Measurements from ENCODE around the gene ISOC2. TPM values are rescaled to one million over a fixed set of nuclear protein-coding genes. Genes with fewer than 3 reads are reported as not detected.
"Not testable (repeated sequence)": the region's sequence is repeated elsewhere in the genome, so short reads cannot be mapped to it uniquely, and the experiment has no call there.

Gene ISOC2
- total and polyA plus RNA-seq, 3 experiments from 2014 or later = 32.0 to 38.8 (median 33.7) TPM

DNA sequence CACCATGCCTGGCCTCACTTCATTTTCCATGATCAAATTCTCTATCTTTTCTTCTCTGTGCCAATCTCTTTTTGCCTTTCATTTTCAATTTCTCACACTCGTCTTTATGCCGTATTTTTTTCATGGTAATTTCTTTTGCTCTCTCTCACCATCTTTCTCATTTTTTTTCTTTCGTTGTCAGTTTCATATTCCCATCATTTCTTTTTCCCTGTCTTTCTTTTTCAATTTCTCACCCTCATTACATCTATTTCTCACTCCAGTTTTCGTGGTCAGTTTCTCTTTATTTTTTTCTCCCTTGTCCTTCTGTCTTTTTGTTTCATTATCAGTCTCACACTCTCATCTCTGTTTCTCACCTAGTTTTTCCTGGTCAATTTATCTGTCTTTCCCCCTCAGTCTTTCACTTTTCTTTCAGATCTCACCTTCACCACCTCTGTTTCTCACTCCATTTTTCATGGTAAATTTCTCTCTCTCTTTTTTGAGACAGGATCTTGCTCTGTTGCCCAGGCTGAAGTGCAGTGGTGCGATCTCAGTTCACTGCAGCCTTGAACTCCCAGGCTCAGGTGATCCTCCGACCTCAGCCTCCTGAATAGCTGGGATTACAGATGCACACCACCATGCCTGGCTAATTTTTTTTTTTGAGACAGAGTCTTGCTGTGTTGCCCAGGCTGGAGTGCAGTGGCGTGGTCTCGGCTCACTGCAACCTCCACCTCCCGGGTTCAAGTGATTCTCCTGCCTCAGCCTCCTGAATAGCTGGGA is 40.9 kb upstream of the ISOC2 start:
- Mint-ChIP-seq H3K4me3 (peak overlapping the region in 5 of 7 donors; percentile 3 to 17 (median 11)), H3K27ac (peak overlapping the region in 3 of 8 donors; percentile 2 to 77 (median 11)), H3K27me3 (no peaks in the 10 kb centered on the region), H3K9me3 (no peaks in the 10 kb centered on the region), H3K4me1 (peaks cover 10 to 14% (median 13%) of the 10 kb centered on the region in 3 donors), H3K36me3 (peaks cover 0 to 3% (median 0%) of the 10 kb centered on the region in 3 donors)
- no peaks in the 10 kb centered on the region for H3K9me3 ChIP-seq (ENCODE audit: low read length)
- ChIA-PET CTCF (interaction anchor here (0.6 to 1.7 kb wide), 3 partner anchors 35 to 361 kb away, joined by 5 to 9 read pairs (median 5); no protein-coding TSS in a partner anchor), POLR2A (no interaction called here)
- DNase-seq = no peak
- no peak overlapping the region for H3K4me3 ChIP-seq (ENCODE audit: low read length)
- no peaks in the 10 kb centered on the region for H3K36me3 ChIP-seq (ENCODE audit: insufficient read depth, low read length)
- H3K4me1 ChIP-seq (ENCODE audit: insufficient read depth, low read length) = peaks cover 5% of the 10 kb centered on the region
- no peak overlapping the region for H3K27ac ChIP-seq (ENCODE audit: low read depth, low read length)
- H3K27me3 ChIP-seq (ENCODE audit: insufficient read depth, low read length, poor library complexity, severe bottlenecking) = no peaks in the 10 kb centered on the region

DNA sequence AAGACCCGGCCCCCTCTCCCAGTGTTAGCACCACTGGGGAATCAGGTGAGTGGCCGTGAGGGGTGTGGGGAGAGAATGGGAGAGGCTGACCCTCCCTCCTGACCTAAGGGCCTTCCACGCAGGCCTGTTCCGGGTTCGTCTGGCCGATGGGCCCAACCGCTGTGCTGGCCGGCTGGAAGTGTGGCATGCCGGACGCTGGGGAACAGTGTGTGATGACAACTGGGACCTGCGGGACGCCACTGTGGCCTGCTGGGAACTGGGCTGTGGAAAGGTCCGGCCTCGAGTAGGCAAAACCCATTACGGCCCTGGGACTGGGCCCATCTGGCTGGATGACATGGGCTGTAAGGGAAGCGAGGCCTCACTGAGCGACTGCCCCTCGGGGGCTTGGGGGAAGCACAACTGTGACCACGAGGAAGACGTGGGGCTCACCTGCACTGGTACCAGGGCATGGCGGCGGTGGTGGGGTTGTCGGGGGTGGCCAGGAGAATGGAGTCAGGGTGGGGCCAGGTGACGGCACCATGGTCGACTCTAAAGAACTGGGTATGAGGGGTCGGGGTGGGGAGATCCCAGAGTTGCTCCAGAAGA is 39.0 kb upstream of the ISOC2 start:
- H3K9me3 Mint-ChIP-seq = no peaks in the 10 kb centered on the region
- H3K27me3 Mint-ChIP-seq = peaks cover 0 to 1% of the 10 kb centered on the region in 2 donors
- Histone ChIP-seq H3K36me3 (ENCODE audit: insufficient read depth, low read length) (no peaks in the 10 kb centered on the region), H3K27me3 (ENCODE audit: insufficient read depth, low read length, poor library complexity, severe bottlenecking) (no peaks in the 10 kb centered on the region), H3K4me3 (ENCODE audit: low read length) (no peak overlapping the region), H3K27ac (ENCODE audit: low read depth, low read length) (no peak overlapping the region), H3K9me3 (ENCODE audit: low read length) (no peaks in the 10 kb centered on the region), H3K4me1 (ENCODE audit: insufficient read depth, low read length) (peaks cover 5% of the 10 kb centered on the region)
- no peak overlapping the region for H3K4me3 Mint-ChIP-seq
- ChIA-PET CTCF (interaction anchor here (1.7 kb wide), 1 partner anchor 359 kb away, joined by 5 read pairs; no protein-coding TSS in a partner anchor), POLR2A (no interaction called here)
- peaks cover 10 to 14% (median 13%) of the 10 kb centered on the region in 3 donors for H3K4me1 Mint-ChIP-seq
- no peak overlapping the region for H3K27ac Mint-ChIP-seq
- peaks cover 0 to 3% (median 0%) of the 10 kb centered on the region in 3 donors for H3K36me3 Mint-ChIP-seq
- no peak for DNase-seq

DNA sequence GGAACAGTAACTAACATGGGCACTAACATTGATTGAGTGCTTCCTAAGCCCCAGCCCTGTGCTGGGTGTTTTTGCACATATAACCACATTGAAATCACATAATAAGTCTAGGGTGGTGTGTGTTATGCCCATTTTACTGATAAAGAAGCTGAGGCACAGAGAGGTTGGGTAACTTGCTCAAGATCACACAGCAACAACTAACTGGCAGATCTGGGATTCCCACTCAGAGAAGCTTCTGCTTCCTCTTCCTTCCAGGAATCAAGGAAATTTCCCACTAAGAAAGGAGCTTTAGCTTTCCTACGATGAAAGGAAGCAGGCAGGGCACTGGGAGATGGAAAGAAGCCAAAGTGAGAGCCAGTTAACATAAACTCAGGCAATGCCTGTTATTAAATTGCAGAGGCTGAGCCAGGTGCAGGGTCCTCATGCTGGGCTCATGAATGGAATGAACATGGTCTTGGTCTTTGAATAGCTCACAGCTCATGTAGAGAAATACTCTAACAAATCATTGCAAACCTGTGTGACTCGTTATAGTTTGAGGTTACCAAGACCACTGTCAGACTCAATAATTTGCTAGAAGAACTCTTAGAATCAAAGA is 36.9 kb upstream of the ISOC2 start:
- Mint-ChIP-seq H3K9me3 (no peaks in the 10 kb centered on the region), H3K36me3 (peaks cover 0 to 3% (median 0%) of the 10 kb centered on the region in 3 donors), H3K27me3 (peaks cover 0 to 3% of the 10 kb centered on the region in 2 donors), H3K4me1 (peaks cover 4 to 10% (median 6%) of the 10 kb centered on the region in 3 donors), H3K27ac (peak overlapping the region in 1 of 8 donors; percentile 36), H3K4me3 (no peak overlapping the region)
- Histone ChIP-seq H3K4me3 (ENCODE audit: low read length) (no peak overlapping the region), H3K4me1 (ENCODE audit: insufficient read depth, low read length) (peaks cover 2% of the 10 kb centered on the region), H3K36me3 (ENCODE audit: insufficient read depth, low read length) (no peaks in the 10 kb centered on the region), H3K9me3 (ENCODE audit: low read length) (no peaks in the 10 kb centered on the region), H3K27ac (ENCODE audit: low read depth, low read length) (no peak overlapping the region), H3K27me3 (ENCODE audit: insufficient read depth, low read length, poor library complexity, severe bottlenecking) (no peaks in the 10 kb centered on the region)
- DNase-seq = no peak
- ChIA-PET POLR2A (no interaction called here), CTCF (interaction anchor here (1.0 to 1.2 kb wide), 2 partner anchors 31 to 199 kb away, joined by 3 to 4 read pairs; no protein-coding TSS in a partner anchor)

DNA sequence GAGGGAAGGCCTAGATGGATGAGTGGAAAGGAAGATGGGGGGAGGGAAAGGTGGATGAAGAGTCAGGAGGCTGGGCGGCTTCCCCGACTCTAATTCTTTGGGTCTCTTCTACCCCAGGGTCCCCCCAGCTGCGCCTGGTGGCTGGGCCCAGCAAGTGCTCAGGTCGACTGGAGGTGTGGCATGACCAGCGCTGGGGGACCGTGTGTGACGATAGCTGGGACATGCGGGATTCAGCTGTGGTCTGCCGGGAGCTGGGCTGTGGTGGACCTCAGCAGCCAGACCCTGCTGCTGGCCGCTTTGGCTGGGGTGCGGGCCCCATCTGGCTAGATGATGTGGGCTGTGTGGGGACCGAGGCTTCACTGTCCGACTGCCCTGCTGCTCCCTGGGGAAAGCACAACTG is 36.3 kb upstream of the ISOC2 start:
- Mint-ChIP-seq H3K9me3 (no peaks in the 10 kb centered on the region), H3K4me1 (peaks cover 0 to 5% (median 3%) of the 10 kb centered on the region in 3 donors), H3K4me3 (no peak overlapping the region), H3K27me3 (peaks cover 3 to 4% of the 10 kb centered on the region in 2 donors), H3K27ac (peak overlapping the region in 3 of 8 donors; percentile 20 to 79 (median 47)), H3K36me3 (peaks cover 0 to 3% (median 0%) of the 10 kb centered on the region in 3 donors)
- H3K27ac ChIP-seq (ENCODE audit: low read depth, low read length) = no peak overlapping the region
- CTCF ChIA-PET = interaction anchor here (1.2 kb wide), 1 partner anchor 30 kb away, joined by 4 read pairs; no protein-coding TSS in a partner anchor
- no peaks in the 10 kb centered on the region for H3K4me1 ChIP-seq (ENCODE audit: insufficient read depth, low read length)
- no peaks in the 10 kb centered on the region for H3K9me3 ChIP-seq (ENCODE audit: low read length)
- H3K36me3 ChIP-seq (ENCODE audit: insufficient read depth, low read length) = no peaks in the 10 kb centered on the region
- no peak overlapping the region for H3K4me3 ChIP-seq (ENCODE audit: low read length)
- H3K27me3 ChIP-seq (ENCODE audit: insufficient read depth, low read length, poor library complexity, severe bottlenecking) = no peaks in the 10 kb centered on the region
- POLR2A ChIA-PET = no interaction called here
- DNase-seq = no peak

DNA sequence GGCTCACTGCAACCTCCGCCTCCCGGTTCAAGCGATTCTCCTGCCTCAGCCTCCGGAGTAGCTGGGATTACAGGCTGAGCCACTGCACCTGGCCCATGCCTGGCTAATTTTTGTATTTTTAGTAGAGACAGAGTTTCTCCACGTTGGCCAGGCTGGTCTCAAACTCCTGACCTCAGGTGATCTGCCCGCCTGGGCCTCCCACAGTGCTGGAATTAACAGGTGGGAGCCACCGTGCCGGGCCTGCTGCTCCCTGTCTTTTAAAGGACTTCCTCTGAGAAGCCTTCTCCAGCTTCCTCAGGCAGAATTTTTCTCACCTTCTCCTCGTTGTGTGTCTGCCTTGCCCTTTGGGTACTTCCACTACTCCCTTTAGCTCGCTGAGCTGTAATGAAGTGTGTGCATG is 35.4 kb upstream of the ISOC2 start:
- H3K4me3 ChIP-seq (ENCODE audit: low read length); POLR2A ChIA-PET; H3K9me3 Mint-ChIP-seq; H3K36me3 Mint-ChIP-seq; H3K36me3 ChIP-seq (ENCODE audit: insufficient read depth, low read length); DNase-seq; H3K27me3 Mint-ChIP-seq; H3K27me3 ChIP-seq (ENCODE audit: insufficient read depth, low read length, poor library complexity, severe bottlenecking); H3K9me3 ChIP-seq (ENCODE audit: low read length); H3K27ac ChIP-seq (ENCODE audit: low read depth, low read length); H3K4me1 ChIP-seq (ENCODE audit: insufficient read depth, low read length); H3K4me1 Mint-ChIP-seq: not testable (repeated sequence)
- Mint-ChIP-seq H3K4me3 (peak overlapping the region in 1 of 7 donors; percentile 37), H3K27ac (peak overlapping the region in 2 of 8 donors; percentile 38 to 68)
- CTCF ChIA-PET = interaction anchor here (2.2 kb wide), 1 partner anchor 29 kb away, joined by 9 read pairs; no protein-coding TSS in a partner anchor

DNA sequence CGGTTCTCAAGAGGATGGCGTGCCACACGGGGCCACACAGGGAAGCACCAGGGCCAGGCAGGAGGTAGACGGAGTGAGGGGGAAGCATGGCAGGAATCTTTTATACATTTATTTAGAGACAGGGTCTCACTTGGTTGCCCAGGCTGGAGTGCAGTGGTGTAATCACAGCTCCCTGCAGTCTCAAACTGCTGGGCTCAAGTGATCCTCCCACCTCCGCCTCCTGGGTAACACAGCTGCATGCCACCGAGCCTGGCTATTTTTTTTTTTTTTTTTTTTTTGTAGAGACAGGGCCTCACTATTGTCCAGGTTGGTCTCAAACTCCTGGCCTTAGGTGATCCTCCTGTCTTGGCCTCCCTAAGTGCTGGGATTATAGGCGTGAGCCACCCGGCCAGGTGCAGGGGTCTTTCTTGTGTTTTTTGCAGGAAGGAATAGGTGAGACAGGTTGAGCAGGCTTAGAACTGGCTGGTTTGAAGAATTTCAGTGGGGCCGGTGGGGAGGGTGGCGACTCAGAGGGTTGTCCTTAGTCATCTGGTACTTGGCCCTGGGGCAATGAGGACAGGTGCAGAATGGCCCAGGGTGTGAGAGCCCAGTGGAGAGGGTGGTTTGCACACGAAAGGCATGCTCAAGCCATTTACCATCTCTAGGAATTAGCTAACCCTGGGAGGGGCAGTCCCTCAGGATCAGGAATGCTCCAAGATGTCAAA is 34.4 kb upstream of the ISOC2 start:
- Histone ChIP-seq H3K4me3 (ENCODE audit: low read length) (no peak overlapping the region), H3K27me3 (ENCODE audit: insufficient read depth, low read length, poor library complexity, severe bottlenecking) (no peaks in the 10 kb centered on the region), H3K36me3 (ENCODE audit: insufficient read depth, low read length) (no peaks in the 10 kb centered on the region), H3K4me1 (ENCODE audit: insufficient read depth, low read length) (no peaks in the 10 kb centered on the region), H3K27ac (ENCODE audit: low read depth, low read length) (no peak overlapping the region), H3K9me3 (ENCODE audit: low read length) (no peaks in the 10 kb centered on the region)
- ChIA-PET CTCF (interaction anchor here (2.2 kb wide), 2 partner anchors 8 to 28 kb away, joined by 9 to 12 read pairs; no protein-coding TSS in a partner anchor), POLR2A (no interaction called here)
- Mint-ChIP-seq H3K4me1 (no peaks in the 10 kb centered on the region), H3K27ac (peak overlapping the region in 1 of 8 donors; percentile 73), H3K4me3 (no peak overlapping the region), H3K27me3 (peaks cover 5 to 12% of the 10 kb centered on the region in 2 donors), H3K36me3 (no peaks in the 10 kb centered on the region), H3K9me3 (no peaks in the 10 kb centered on the region)
- no peak for DNase-seq

DNA sequence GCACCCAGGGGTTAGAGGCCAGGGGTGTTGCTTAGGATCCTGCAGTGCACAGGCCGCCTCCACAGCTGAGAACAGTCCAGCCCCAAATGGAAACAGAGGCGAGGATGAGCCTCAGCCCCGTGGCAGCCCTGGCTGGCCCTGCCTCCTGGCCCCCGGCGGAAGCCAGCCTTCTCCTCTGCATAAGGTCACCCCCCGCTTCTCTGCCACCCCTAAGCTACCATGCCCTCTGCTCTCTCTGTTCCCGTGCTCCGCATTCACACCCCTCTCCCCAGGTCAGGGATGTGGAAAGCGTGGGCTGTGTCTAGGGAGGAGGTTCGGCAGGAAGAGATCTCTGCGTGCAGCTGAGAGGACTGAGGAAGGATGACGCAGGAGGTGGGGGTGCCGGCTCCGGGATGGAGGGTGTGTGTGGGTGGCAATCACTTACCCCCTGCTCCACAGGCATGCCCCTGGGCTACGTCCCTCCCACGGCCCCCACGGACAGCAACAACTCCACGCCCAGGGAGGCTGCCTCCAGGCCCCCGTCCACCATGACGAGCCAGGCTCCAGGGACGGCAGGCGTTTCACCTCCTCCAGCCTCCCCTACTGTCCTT is 32.8 kb upstream of the ISOC2 start:
- POLR2A ChIA-PET = no interaction called here
- H3K36me3 Mint-ChIP-seq = no peaks in the 10 kb centered on the region
- Histone ChIP-seq H3K4me1 (ENCODE audit: insufficient read depth, low read length) (no peaks in the 10 kb centered on the region), H3K36me3 (ENCODE audit: insufficient read depth, low read length) (no peaks in the 10 kb centered on the region), H3K9me3 (ENCODE audit: low read length) (no peaks in the 10 kb centered on the region), H3K27ac (ENCODE audit: low read depth, low read length) (no peak overlapping the region), H3K4me3 (ENCODE audit: low read length) (no peak overlapping the region), H3K27me3 (ENCODE audit: insufficient read depth, low read length, poor library complexity, severe bottlenecking) (no peaks in the 10 kb centered on the region)
- H3K9me3 Mint-ChIP-seq = no peaks in the 10 kb centered on the region
- no peak for DNase-seq
- CTCF ChIA-PET = interaction anchor here (0.5 to 2.2 kb wide), 4 partner anchors 10 to 291 kb away, joined by 3 to 12 read pairs (median 6); no protein-coding TSS in a partner anchor
- no peaks in the 10 kb centered on the region for H3K4me1 Mint-ChIP-seq
- H3K27ac Mint-ChIP-seq = no peak overlapping the region
- peaks cover 5 to 12% of the 10 kb centered on the region in 2 donors for H3K27me3 Mint-ChIP-seq
- H3K4me3 Mint-ChIP-seq = peak overlapping the region in 5 of 7 donors; percentile 53 to 80 (median 70)
